MM.1S (cell line): Measurements from ENCODE around the gene PIK3C2G.

ENCODE experiments used
- DNase-seq: peaks from one replicate; pipeline ENCODE4 v3.0.0-alpha.2; 2015
- H2AFZ ChIP-seq: fragments of 300-600 bp; sonication (generic); 2 replicates; pipeline ENCODE4 v1.6.0; 2016; ENCODE audit warnings: antibody characterized with exemption, low read length
- H3F3A ChIP-seq: fragments of 300-600 bp; sonication (generic); 2 replicates; pipeline ENCODE4 v1.6.1; 2016; ENCODE audit warnings: mild to moderate bottlenecking, antibody characterized with exemption, low read length, moderate library complexity, mixed read lengths; ENCODE audit not compliant: insufficient read depth
- H3K27ac ChIP-seq: fragments of 300-600 bp; sonication (generic); 2 replicates; pipeline ENCODE4 v1.5.1; 2016; ENCODE audit warnings: mild to moderate bottlenecking, low read length
- H3K27me3 ChIP-seq: fragments of 300-600 bp; sonication (generic); replicated peaks from 2 replicates; pipeline ENCODE4 v1.6.0; 2016; ENCODE audit warnings: low read length; ENCODE audit not compliant: insufficient read depth
- H3K36me3 ChIP-seq: fragments of 300-600 bp; sonication (generic); replicated peaks from 2 replicates; pipeline ENCODE4 v1.6.1; 2016; ENCODE audit warnings: mild to moderate bottlenecking, low read length, mixed read lengths; ENCODE audit not compliant: insufficient read depth
- H3K4me1 ChIP-seq: fragments of 300-600 bp; sonication (generic); 2 replicates; pipeline ENCODE4 v1.6.1; 2016; ENCODE audit warnings: low read length, mixed read lengths
- H3K4me2 ChIP-seq: fragments of 300-600 bp; sonication (generic); 2 replicates; pipeline ENCODE4 v1.6.0; 2016; ENCODE audit warnings: low read depth, low read length
- H3K4me3 ChIP-seq: fragments of 300-600 bp; sonication (generic); 2 replicates; pipeline ENCODE4 v1.5.1; 2016; ENCODE audit warnings: low read length, mixed read lengths
- H3K79me2 ChIP-seq: fragments of 300-600 bp; sonication (generic); 2 replicates; pipeline ENCODE4 v1.6.1; 2016; ENCODE audit warnings: mixed run types, low read length, mixed read lengths
- H3K9ac ChIP-seq: fragments of 300-600 bp; sonication (generic); 2 replicates; pipeline ENCODE4 v1.6.1; 2016; ENCODE audit warnings: low read length, mixed read lengths
- H3K9me2 ChIP-seq: fragments of 300-600 bp; sonication (generic); replicated peaks from 2 replicates; pipeline ENCODE4 v1.6.1; 2016; ENCODE audit warnings: mild to moderate bottlenecking, low read length, mixed read lengths; ENCODE audit not compliant: insufficient read depth
- H3K9me3 ChIP-seq: fragments of 300-600 bp; sonication (generic); replicated peaks from 2 replicates; pipeline ENCODE4 v1.6.1; 2016; ENCODE audit warnings: mild to moderate bottlenecking, low read length, mixed read lengths; ENCODE audit not compliant: insufficient read depth
- H4K20me1 ChIP-seq: fragments of 300-600 bp; sonication (generic); 2 replicates; pipeline ENCODE4 v1.6.1; 2016; ENCODE audit warnings: mild to moderate bottlenecking, low read length, moderate library complexity, mixed read lengths; ENCODE audit not compliant: insufficient read depth
- CTCF ChIP-seq: fragments of 300-600 bp; sonication (generic); IDR thresholded peaks from 2 replicates; pipeline ENCODE4 v1.5.1; 2016; ENCODE audit warnings: antibody characterized with exemption, low read length, mixed read lengths
- EZH2 ChIP-seq: fragments of 300-600 bp; sonication (generic); optimal IDR thresholded peaks from 2 replicates; pipeline ENCODE3; 2017; ENCODE audit warnings: low read depth, mild to moderate bottlenecking, antibody characterized with exemption, low read length, mixed read lengths
- EZH2phosphoT487 ChIP-seq: fragments of 300-600 bp; sonication (generic); IDR thresholded peaks from 2 replicates; pipeline ENCODE4 v1.6.1; 2018; ENCODE audit warnings: antibody characterized with exemption, low read length

Gene PIK3C2G

GRCh38 chr12:18482601-18483120 lies 221.3 kb downstream of the PIK3C2G start:
- Histone ChIP-seq H2AFZ (no peak overlapping the region), H3K4me2 (no peak overlapping the region), H3K79me2 (no peaks in the 10 kb centered on the region), H3K27me3 (no peaks in the 10 kb centered on the region), H3K4me3 (no peak overlapping the region), H3K27ac (no peak overlapping the region), H3K9ac (no peak overlapping the region), H3K9me3 (no peaks in the 10 kb centered on the region), H3K4me1 (no peaks in the 10 kb centered on the region), H3F3A (no peaks in the 10 kb centered on the region), H4K20me1 (no peaks in the 10 kb centered on the region), H3K9me2 (no peaks in the 10 kb centered on the region), H3K36me3 (no peaks in the 10 kb centered on the region)
- TF ChIP-seq EZH2phosphoT487 (no peak), EZH2 (no peak), CTCF (no peak)
- no peak for DNase-seq

GRCh38 chr12:18483698-18484325 lies 222.5 kb downstream of the PIK3C2G start:
- no peak overlapping the region for H2AFZ ChIP-seq
- no peaks in the 10 kb centered on the region for H3K9me3 ChIP-seq
- H3K27ac ChIP-seq = no peak overlapping the region
- H3K36me3 ChIP-seq = no peaks in the 10 kb centered on the region
- H3K79me2 ChIP-seq = no peaks in the 10 kb centered on the region
- no peaks in the 10 kb centered on the region for H3K4me1 ChIP-seq
- TF ChIP-seq CTCF (no peak), EZH2 (no peak), EZH2phosphoT487 (no peak)
- H3K4me2 ChIP-seq = no peak overlapping the region
- no peaks in the 10 kb centered on the region for H3F3A ChIP-seq
- H3K27me3 ChIP-seq = no peaks in the 10 kb centered on the region
- DNase-seq = no peak
- H4K20me1 ChIP-seq = no peaks in the 10 kb centered on the region
- H3K4me3 ChIP-seq = no peak overlapping the region
- H3K9ac ChIP-seq = no peak overlapping the region
- H3K9me2 ChIP-seq = no peaks in the 10 kb centered on the region

GRCh38 chr12:18486036-18486435 lies 224.7 kb downstream of the PIK3C2G start:
- no peaks in the 10 kb centered on the region for H3K79me2 ChIP-seq
- H3K27me3 ChIP-seq = no peaks in the 10 kb centered on the region
- no peaks in the 10 kb centered on the region for H3K9me3 ChIP-seq
- no peak overlapping the region for H3K4me2 ChIP-seq
- no peak overlapping the region for H2AFZ ChIP-seq
- H3K27ac ChIP-seq = no peak overlapping the region
- no peaks in the 10 kb centered on the region for H3K4me1 ChIP-seq
- no peaks in the 10 kb centered on the region for H3K9me2 ChIP-seq
- H3K9ac ChIP-seq = no peak overlapping the region
- no peaks in the 10 kb centered on the region for H3F3A ChIP-seq
- H4K20me1 ChIP-seq = no peaks in the 10 kb centered on the region
- H3K36me3 ChIP-seq = no peaks in the 10 kb centered on the region
- DNase-seq = no peak
- TF ChIP-seq CTCF (no peak), EZH2 (no peak), EZH2phosphoT487 (no peak)
- no peak overlapping the region for H3K4me3 ChIP-seq
